ENCODE measurements around the gene ARHGAP5.

The ARHGAP5 gene

GRCh38 chr14:32077081-32078022 is at the start of gene ARHGAP5:
ARHGAP5 (plus strand) TSS chr14:32077304; CDS start chr14:32090670, 13,366 bp downstream.
- peak; percentile 23 for DNase-seq

DNA sequence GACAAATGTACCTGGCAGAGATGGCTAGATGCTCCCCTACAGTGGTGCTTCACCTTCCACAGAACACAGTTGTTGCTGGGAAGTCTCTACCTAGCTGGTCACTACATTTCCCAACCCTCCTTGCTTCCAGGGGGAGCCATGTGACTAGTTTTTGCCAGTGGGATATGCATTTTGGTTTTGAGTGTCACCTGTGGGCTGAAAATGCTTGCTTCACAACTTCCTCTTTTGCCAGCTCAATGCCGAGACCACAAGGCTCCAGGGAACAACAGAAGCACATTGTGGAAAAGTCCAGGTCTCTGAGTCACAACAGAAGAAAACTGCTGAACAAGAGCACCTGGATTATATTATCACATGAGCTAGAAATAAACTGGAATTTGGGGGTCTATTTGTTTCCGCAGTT is 48.5 kb upstream of the ARHGAP5 start:
- DNase-seq, result no peak

DNA sequence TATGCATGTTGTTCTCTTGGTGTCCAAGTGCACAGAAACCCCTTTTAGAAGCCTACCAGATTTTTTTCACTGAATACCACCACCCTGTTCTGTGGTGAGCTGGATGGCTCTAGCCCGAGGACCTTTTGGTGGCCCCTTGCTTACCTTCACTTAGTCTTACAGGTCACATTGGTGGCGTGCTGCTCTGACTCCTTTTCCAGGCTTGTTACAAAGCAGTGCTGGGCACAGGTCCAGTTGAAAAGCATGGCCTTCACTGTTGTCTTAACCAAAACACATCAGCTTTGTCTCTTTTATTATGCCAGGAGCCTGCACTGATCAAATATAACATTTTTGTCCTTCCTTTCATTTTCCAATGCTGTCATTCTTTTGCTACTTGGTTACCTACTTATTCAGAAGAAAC is 43.6 kb upstream of the ARHGAP5 start:
- DNase-seq, result no peak

DNA sequence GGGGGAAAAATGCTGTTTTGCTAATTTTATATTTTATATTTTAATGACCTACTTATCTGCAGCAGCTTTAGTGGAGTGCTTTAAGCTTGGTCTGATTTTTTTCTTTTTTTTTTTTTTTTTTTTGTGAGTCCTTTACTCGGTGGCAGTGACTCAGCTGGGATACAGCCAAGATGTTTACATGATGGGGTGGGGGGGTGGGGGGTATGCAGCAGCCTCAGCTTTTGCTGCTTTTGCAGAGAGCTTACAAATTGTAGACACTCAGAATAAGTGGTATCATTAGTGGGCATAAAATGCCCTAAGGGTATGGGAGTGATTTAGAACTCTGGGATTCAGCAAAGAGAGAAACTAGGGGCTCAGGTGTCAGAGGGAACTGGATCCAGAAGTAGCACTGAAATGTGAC is 38.2 kb upstream of the ARHGAP5 start:
- peak; percentile 19 for DNase-seq

GRCh38 chr14:32039401-32040030 is 37.6 kb upstream of the ARHGAP5 start:
- no peak for DNase-seq

DNA sequence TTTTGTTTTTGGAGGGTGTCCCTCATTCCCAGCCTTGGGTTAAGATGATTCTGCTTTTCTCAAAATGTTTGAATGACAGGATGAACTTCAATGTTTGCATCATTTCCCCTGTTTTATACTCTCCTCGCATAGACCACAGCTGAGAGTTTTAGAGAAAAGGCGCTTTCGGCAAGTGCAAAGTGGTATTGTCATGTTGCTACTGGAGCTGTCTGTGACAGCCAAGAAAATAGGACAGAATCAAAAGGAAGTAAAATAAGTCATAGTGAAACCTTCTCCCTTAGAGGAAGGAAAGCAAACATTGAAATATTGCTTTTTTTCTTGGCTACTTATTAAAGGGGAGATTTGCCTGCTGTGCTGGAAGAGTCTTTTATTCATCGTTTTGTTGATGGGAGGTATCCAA is 33.5 kb upstream of the ARHGAP5 start:
- no peak for DNase-seq

DNA sequence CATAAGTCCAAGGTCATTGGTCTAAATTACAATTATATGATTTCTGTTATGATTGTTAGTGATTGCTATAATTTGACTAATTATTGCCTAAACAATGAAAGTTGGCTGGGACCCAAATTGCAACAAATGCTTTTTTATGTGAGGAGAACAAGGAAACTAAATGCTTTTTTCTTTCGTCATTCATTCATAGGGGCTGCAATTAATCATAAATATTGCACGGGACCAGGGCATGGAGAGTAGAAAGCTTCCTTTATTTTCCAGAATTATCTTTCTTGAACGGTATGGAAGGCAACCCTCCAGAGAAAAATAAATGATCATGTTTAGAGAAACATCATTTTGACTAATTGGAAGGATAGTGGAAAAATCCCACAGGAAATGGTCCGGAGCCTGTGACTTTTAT is 32.6 kb upstream of the ARHGAP5 start:
- no peak for DNase-seq

- no peak for DNase-seq
These were observed 29.3 kb upstream of the ARHGAP5 start for GRCh38 chr14:32047791-32048190.

DNA sequence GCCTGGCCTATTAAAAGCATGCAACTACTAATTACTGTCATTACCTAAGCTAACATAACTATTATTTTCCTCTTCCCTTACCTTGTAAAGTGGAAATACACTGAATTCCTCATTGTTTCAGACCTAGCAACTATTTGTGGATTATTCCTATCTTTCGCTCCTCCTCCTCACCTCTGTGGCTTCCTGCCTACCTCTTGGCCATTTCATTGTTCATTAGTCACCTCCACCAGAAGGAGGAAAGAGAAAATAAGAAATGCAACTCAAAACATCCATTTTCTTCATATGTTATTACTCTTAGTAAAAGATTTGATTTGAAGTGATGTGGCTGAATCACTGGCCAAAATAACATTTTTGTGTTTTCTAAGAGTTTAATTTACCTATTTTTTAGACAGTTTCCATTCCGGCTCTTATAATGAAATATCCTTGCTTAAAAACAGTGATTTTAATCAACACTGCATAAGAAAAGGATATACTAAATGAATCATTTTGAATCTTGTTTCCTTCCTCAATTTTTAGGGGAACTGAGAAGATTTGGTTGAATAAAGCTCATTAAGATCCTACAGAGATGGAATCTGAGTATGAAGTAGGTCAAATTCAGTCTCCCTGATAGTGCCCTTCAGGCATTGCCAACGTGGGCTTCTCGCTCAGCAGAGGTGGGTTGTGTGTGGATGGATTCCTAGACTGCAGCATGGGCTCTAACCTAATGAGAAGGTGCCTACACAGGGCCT is 27.6 kb upstream of the ARHGAP5 start:
- no peak for DNase-seq

DNA sequence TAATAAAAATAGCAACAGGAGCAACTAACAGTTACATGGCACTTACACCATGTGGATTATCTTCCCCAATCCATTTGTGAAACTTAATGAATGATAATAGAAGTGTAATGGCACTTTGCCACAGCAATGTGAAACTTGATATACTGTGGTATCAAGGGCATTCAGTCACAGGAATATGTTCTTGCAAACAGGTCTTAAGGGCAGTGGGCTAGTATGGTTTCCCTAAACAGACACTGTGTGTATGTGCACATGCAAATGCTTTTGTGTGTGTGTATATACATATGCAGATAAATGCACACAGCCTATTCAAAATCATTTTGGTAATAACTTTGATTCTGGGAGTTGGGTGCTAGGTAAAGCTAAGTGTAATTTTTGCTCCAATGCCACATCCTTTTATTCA is 26.2 kb upstream of the ARHGAP5 start:
- no peak for DNase-seq

DNA sequence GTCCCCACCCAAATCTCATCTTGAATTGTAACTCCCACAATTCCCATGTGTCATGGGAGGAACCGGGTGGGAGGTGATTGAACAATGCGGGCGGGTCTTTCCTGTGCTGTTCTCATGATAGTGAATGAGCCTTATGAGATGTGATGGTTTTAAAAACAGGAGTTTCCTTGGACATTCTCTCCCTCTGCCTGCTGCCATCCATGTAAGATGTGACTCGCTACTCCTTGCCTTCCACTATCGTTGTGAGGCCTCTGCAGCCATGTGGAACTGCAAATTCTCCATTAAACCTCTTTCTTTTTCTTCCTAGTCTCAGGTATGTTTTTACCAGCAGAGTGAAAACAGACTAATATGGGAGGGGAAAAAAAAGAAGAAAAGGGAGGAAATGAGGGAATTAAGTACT is 22.6 kb upstream of the ARHGAP5 start:
- no peak for DNase-seq

DNA sequence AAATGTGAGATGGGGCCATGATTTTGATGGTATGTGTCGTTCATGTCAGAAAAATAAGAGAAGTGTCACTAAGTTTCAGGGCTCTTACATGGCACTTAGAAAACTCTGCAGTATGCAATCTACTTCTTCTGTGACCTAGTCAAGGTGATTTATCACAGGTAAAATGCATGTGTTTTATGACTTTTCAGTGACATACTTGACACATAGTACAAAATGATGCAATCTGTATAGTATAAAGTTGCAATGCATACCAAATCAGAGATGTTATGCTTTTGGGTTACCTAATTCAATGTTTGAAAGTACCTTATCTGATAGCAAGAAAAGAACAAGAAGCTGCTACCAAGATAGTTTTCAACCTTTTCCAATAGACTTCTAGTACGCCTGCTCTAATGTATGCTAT is 21.9 kb upstream of the ARHGAP5 start:
- DNase-seq, result no peak

GRCh38 chr14:32059702-32060101 is 17.4 kb upstream of the ARHGAP5 start:
- no peak for DNase-seq

DNA sequence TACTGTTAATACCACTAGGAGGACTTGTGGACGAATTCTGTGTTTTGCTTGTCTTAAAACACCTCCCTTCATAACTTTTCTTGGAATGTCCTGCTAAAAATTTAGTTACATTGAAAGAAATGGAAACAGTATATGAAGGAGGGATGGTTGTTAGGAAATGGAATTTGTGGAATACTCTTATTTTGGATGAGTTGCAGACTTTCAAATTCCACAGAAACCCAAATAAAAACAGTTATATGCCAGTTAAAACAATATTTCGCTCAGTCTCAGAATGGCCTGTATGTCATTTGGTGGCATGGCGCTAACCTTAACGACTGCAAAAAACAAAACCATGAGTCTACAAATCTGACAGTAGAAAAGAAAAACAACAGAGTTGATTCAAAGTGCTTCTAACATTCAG is 12.2 kb upstream of the ARHGAP5 start:
- no peak for DNase-seq

DNA sequence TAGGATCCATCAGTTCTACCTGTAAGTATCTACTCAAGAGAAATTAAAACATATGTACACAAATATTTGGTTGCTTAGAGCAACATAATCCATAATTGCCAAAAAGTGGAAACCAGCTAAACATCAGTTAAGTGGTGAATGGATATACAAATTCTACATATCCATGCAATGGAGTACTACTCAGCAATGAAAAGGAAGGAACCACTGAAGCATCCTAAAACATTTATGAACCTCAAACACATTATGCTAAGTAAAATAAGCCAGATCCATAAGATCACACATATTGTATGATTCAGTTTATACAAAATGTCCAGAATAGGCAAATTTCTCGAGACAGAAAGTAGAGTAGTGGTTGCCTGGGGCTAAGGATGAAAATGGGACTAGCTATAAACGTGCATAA is 8.4 kb upstream of the ARHGAP5 start:
- no peak for DNase-seq

DNA sequence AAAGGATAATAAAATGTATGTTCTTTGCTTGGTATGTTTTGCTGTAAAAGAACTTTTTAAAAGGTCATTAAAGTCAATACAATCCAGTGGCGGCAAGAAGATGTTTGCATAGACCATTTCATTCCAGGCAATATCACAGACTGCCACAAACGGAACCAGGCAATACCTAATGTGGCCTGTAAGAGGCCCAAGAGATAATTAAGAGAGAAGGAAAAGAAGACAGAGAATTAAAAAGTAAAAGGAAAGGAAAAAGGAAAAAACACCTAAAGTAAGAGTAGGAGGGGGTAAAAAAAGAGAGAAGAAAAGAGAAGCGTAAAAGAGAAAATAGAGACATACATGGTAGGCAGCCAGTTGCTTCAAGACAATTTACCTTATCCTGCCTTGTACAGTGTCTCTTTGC is 6.8 kb upstream of the ARHGAP5 start:
- no peak for DNase-seq

DNA sequence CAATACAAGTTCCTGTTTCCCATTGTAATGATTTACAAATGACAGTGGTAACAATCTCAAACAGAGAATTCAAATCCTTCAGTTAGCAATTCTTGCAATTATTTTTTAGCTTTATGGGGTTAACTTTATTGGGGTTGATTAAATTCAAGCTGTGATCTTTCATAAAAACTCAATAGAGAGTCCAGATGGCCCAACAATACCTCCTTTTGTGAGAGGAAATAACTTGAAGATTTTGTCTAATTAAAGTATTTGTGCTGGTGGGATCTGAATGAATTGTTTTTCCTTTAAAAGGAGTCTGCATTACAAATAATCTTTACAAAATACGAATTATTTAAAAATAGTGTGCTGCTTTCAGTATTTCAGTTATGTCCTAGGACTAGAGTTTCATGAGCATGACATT is 4.4 kb upstream of the ARHGAP5 start:
- DNase-seq, result no peak

GRCh38 chr14:32073537-32074189 is 3.4 kb upstream of the ARHGAP5 start:
- peak; percentile 20 for DNase-seq

DNA sequence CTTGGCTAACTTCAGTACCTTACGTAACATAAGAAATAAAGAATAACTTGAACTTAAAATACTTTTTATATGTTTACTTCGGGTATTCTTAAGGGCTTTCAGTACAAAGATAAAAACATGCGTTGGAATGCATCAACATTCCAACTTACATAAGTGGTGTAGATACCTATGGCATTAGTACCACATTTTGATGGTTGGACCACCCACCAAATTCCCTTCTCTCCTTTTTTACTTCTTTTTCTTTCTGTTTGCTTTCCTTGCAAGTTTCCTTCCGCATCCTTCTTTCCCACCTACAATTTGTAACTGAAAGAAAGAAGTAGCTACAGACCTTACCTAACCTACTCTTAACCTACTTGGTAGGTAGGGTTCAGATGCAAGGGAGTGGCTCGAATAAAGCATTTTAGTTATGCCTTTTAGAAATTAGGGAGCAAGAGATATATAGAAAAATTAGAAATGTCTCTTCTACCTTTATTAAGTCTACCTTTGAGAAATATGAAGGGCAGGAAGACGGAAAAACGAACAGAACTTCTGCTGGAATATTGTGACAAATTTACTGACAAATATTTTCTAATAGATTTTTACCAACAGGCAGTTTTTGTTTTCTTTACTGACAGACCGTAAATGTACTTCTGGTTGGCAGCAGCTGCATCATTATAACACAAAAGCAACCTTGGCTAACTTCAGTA is 2.1 kb upstream of the ARHGAP5 start:
- no peak for DNase-seq

DNA sequence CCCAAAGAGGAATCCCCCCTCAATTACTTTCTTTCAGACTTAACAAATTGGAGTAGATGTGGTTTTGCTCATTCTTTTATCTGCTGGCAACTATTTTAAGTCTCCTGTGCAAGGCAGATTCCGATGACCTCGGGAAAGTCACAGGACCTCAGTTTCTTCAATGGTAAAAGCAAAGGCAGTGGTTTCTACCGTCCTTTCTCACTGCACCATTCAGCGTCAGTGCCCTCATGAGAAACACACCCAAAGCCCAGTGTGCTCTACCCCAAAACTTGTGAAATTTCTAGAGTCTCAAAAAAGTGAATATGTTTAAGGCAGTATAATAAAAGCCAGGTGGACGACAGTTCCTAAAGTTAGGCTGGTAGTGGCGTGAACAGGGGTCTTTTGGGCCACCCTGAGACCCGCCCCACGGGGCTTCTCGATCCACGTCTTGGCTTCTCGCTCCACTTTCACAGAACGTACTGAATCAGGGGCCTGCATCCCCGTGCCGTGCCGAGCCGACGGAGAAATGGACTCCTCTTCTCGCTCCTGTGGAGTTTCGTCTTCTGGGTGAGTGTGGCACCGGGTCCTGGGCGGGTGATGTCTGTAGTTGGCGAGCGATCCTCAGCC is 1.3 kb upstream of the ARHGAP5 start:
- no peak for DNase-seq

GRCh38 chr14:32076278-32077080 is 625 bp upstream of the ARHGAP5 start:
- peak; percentile 92 for DNase-seq

All from T1000 (cell line).